Activated CD4-positive, alpha-beta memory T cell treated with anti-CD3 and anti-CD28 coated beads for 36 hours (primary cell): ENCODE data around the gene NOVA2. TPM values are rescaled to one million over a fixed set of nuclear protein-coding genes. Genes with fewer than 3 reads are reported as not detected.

Experiments
- CTCF ChIA-PET: fragments of 350-600 bp; sonication (Branson Sonifier 250); formaldehyde crosslinking; loops from one replicate; lab custom pipeline; 2021; ENCODE audit warnings: antibody characterized with exemption, inconsistent platforms; lab: Charles Lee
- POLR2A ChIA-PET: fragments of 350-600 bp; sonication (Branson Sonifier 250); formaldehyde crosslinking; loops from one replicate; lab custom pipeline; 2021; ENCODE audit warnings: antibody characterized with exemption; lab: Charles Lee
- DNase-seq: peaks from one replicate; pipeline ENCODE4 v3.0.0-alpha.2; 2020
- H3K27ac Mint-ChIP-seq: one replicate; pipeline ENCODE4 v1.8.0; 2021; ENCODE audit warnings: mixed read lengths
- H3K27me3 Mint-ChIP-seq: one replicate; pipeline ENCODE4 v1.8.0; 2021; ENCODE audit warnings: mixed read lengths
- H3K36me3 Mint-ChIP-seq: one replicate; pipeline ENCODE4 v1.8.0; 2021; ENCODE audit warnings: mixed read lengths
- H3K4me1 Mint-ChIP-seq: one replicate; pipeline ENCODE4 v1.8.0; 2021; ENCODE audit warnings: low read depth, mixed read lengths
- H3K4me3 Mint-ChIP-seq: one replicate; pipeline ENCODE4 v1.8.0; 2021; ENCODE audit warnings: mild to moderate bottlenecking, mixed read lengths
- H3K9me3 Mint-ChIP-seq: one replicate; pipeline ENCODE4 v1.8.0; 2021; ENCODE audit warnings: mixed read lengths
- intact Hi-C: fragments of 100-400 bp; cut with micrococcal nuclease; formaldehyde crosslinking; loops from one replicate; pipeline ENCODE4 v1.15.1; 2023
- total RNA-seq, 2 experiments: library from RNA; stranded (reverse); gene quantifications; one replicate each; pipeline ENCODE4 v1.2.3, GENCODE V29; 2021

The NOVA2 gene, protein sequence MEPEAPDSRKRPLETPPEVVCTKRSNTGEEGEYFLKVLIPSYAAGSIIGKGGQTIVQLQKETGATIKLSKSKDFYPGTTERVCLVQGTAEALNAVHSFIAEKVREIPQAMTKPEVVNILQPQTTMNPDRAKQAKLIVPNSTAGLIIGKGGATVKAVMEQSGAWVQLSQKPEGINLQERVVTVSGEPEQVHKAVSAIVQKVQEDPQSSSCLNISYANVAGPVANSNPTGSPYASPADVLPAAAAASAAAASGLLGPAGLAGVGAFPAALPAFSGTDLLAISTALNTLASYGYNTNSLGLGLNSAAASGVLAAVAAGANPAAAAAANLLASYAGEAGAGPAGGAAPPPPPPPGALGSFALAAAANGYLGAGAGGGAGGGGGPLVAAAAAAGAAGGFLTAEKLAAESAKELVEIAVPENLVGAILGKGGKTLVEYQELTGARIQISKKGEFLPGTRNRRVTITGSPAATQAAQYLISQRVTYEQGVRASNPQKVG
- total RNA-seq, result not detected

DNA sequence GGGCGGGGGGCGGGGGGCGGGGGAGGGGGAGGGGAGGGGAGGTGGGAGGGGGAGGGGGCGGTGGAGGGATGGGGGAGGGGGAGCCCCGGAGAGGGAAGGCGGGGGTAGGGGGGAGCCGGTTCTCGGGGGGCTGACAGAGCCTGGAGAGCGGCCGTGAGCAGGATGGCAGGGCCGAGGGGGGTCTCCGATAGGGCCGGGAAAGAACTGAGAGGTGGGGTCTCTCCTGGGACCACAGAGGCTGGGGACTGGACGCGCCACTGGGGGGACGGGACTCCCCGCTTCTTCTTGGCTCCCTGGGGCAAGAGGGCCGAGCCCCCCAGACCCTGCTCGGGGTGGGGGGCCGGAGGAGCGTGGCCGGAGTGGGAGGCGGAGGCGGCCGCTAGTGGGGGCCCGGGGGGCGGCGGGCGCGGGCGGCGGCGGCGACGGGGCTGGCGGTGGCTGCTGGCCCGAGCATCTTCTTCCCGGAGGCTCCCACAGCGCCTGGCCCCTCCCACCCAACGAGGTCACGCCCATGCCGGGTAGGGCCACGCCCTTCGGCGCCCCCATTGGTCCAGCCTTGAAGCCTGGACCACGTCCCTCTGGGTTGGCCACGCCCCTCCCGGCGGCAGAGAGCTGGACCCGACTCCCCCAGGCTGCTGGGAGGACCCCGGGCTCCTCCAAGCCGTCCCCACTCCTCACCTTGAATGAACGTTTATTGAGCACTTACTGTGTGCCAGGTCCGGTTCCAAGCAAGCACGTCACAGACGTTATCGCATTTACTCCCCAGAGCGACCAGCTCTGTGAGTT is at the start of gene NOVA2:
NOVA2 (minus strand) TSS at position 313 of the 786 bp plus-strand sequence. CDS start 514 bp downstream, outside the sequence.
- H3K4me1 Mint-ChIP-seq, result peaks cover 12% of the 10 kb centered on the region
- no peak within 1 kb of the TSS for H3K4me3 Mint-ChIP-seq
- intact Hi-C loops, result no loop called here
- no peak within 1 kb of the TSS for H3K27ac Mint-ChIP-seq
- no peaks in the 10 kb centered on the region for H3K9me3 Mint-ChIP-seq
- H3K27me3 Mint-ChIP-seq, result peaks cover 55% of the 10 kb centered on the region
- POLR2A ChIA-PET, result no interaction called here
- CTCF ChIA-PET, result no interaction called here
- DNase-seq, result peak; percentile 60
- H3K36me3 Mint-ChIP-seq, result no peaks in the 10 kb centered on the region

DNA sequence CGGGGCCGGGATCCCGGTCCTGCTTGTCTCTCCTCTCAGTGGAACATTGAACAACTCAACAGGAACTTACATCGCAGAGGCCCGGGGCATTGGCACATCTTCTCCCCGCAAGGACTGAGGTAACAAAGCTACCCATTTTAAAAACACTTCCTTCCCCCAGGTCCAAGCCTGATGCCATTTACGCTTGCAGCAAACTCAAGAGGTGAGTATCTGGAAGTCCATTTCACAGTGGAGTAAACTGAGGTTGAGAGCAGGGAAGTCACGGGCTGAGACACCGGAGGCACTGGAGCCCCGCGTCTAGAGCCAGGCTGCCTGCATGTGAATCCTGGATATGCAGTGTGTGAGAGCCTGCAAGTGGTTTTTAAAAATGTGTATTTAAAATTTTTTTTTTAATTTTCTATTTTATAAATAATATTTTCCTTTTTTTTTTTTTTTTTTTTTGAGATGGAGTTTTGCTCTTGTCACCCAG is 49.7 kb upstream of the NOVA2 start:
- H3K4me3 Mint-ChIP-seq, result no peak overlapping the region
- H3K27me3 Mint-ChIP-seq, result peaks cover 11% of the 10 kb centered on the region
- H3K9me3 Mint-ChIP-seq, result no peaks in the 10 kb centered on the region
- no peaks in the 10 kb centered on the region for H3K36me3 Mint-ChIP-seq
- intact Hi-C loops, result no loop called here
- H3K27ac Mint-ChIP-seq, result no peak overlapping the region
- DNase-seq, result no peak
- POLR2A ChIA-PET, result no interaction called here
- peaks cover 12% of the 10 kb centered on the region for H3K4me1 Mint-ChIP-seq
- CTCF ChIA-PET, result interaction anchor here (1.3 kb wide), 1 partner anchor 242 kb away, joined by 3 read pairs; no protein-coding TSS in a partner anchor

DNA sequence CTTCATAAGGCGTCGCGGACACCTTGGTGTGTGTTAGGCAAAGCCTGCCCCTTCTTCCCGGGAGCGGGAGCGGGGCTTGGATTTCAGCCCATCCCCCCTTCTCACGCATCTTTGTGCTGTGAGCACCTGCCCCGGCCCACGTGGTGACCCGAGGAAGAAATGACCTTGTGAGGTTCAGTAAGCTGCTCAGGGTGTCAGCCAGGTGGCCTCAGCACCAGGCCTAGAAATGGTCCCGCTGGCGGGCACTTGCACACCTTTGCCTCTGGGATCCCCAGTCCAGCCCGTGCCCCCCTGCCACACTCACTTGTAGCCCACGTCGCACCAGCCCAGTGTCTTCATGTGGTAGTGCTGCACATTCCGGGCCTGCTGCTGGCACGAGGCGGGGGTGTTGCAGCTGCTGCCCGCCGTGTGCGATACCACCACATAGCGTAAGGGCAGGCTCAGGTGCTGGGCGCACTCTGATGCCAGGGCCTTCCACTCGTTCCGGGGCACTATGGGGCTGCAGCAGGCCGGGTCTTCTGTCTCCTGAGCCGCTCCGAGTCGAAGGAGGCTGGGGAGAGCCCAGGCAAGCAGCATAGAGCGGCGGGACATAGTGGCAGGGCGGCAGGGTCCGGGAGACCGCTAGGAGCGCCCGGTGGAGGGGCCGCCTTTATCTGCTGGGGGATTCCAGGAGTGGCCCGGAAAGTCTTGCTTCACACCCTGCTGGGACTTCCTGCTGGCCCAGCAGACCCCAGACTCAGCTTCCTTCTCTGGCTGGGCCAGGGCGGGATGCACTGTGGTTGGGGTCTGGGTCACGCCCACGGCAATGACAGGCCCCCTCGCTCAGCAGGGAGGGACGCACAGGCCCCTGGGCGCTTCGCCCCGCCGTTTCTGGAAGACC is 49.0 kb upstream of the NOVA2 start, which contains the start of gene PGLYRP1:
PGLYRP1 (minus strand) TSS at position 623 of the 880 bp plus-strand sequence; CDS start at position 591, 32 bp downstream.
- ChIA-PET CTCF (no interaction called here), POLR2A (no interaction called here)
- Mint-ChIP-seq H3K4me1 (peaks cover 12% of the 10 kb centered on the region), H3K27me3 (peaks cover 11% of the 10 kb centered on the region), H3K9me3 (no peaks in the 10 kb centered on the region), H3K27ac (no peak within 1 kb of the TSS), H3K36me3 (no peaks in the 10 kb centered on the region), H3K4me3 (no peak within 1 kb of the TSS)
- DNase-seq, result no peak
- intact Hi-C loops, result no loop called here

DNA sequence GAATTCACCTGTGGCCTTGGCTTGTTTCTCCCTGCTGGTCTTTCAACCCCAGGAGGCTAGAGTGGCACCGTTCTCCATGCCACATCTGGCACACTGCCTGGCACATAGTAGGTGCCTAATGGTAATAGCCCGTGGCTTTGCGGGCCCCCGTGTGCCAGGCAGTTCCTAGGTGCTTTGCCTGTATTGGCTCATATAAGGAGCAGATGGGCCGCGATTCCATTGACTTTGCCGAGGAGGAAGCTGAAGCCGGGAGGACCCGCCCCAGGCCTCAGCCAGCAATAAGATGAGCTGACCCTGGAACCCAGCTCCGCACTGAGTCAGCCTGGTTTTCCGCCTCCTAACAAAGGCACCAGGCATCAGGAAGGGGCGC is 48.4 kb upstream of the NOVA2 start:
- peaks cover 11% of the 10 kb centered on the region for H3K27me3 Mint-ChIP-seq
- H3K36me3 Mint-ChIP-seq, result peaks cover under 1% of the 10 kb centered on the region
- H3K4me3 Mint-ChIP-seq, result no peak overlapping the region
- POLR2A ChIA-PET, result no interaction called here
- H3K27ac Mint-ChIP-seq, result no peak overlapping the region
- peaks cover 13% of the 10 kb centered on the region for H3K4me1 Mint-ChIP-seq
- intact Hi-C loops, result no loop called here
- no peaks in the 10 kb centered on the region for H3K9me3 Mint-ChIP-seq
- CTCF ChIA-PET, result no interaction called here
- DNase-seq, result no peak

DNA sequence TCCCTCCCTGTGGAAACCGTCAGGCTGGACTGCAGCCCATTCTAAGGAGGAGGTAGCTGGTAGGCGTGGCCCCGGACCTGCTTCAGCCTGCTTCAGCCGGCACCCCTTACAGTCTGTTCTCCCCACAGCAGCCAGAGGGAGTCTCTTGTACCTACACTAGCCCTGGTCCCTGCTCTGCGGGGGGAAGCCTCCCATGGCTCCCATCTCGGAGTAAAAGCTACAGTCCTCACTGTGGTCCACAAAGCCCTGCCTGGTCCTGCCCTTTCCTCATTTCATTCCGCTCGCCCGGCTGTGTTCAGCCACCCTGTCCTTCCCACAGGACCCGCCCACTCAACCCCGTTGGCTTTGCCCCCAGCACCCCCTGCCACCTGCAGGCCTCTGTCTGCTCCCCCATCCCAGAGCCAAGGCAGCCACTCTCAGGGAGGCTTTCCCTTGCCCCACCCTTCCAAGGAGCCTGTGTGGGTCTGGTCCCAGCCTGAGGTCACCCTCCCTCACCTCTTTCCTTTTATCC is 47.9 kb upstream of the NOVA2 start:
- Mint-ChIP-seq H3K4me3 (no peak overlapping the region), H3K4me1 (peaks cover 14% of the 10 kb centered on the region), H3K27me3 (peaks cover 11% of the 10 kb centered on the region), H3K27ac (no peak overlapping the region), H3K9me3 (no peaks in the 10 kb centered on the region), H3K36me3 (peaks cover 3% of the 10 kb centered on the region)
- no peak for DNase-seq
- ChIA-PET POLR2A (no interaction called here), CTCF (no interaction called here)
- intact Hi-C loops, result no loop called here

DNA sequence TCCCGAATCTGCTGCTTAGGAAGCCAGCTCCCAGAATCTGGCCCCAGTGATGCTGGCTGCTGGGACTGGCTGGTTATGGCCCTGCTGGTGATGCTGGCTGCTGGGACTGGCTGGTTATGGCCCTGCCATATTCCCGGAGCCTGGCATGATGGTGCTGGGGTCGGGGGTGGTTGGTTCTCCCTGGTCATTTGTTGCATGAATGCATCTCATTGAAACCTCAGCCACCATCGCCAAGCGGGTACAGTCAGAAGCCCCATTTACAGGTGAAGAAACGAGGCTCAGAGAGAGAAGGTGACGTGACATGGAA is 47.1 kb upstream of the NOVA2 start:
- H3K27ac Mint-ChIP-seq, result no peak overlapping the region
- DNase-seq, result no peak
- H3K4me1 Mint-ChIP-seq, result peaks cover 11% of the 10 kb centered on the region
- no peak overlapping the region for H3K4me3 Mint-ChIP-seq
- CTCF ChIA-PET, result no interaction called here
- POLR2A ChIA-PET, result no interaction called here
- H3K9me3 Mint-ChIP-seq, result no peaks in the 10 kb centered on the region
- intact Hi-C loops, result no loop called here
- peaks cover 3% of the 10 kb centered on the region for H3K36me3 Mint-ChIP-seq
- peaks cover 11% of the 10 kb centered on the region for H3K27me3 Mint-ChIP-seq

DNA sequence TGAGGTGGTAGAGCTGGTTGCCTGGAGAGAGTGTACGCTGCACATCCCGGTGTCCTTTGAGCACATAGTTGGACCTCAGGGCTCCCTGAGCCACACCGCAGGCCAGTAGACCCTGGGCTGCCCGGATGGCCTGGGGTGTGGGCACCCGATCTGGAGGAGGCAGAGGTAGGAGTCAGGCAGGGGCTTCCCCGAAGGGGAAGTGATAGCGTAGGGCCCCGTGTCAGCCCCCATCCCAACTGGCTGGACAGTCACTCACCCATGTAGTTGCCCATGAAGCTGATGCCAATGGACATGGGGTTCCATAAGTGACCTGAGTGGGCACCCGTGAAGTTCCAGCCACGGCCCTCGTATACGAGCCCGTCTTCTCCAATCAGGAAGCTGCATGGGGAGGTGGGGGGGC is 45.6 kb upstream of the NOVA2 start:
- intact Hi-C loops, result no loop called here
- peaks cover 19% of the 10 kb centered on the region for H3K27me3 Mint-ChIP-seq
- CTCF ChIA-PET, result interaction anchor here (1.0 to 2.4 kb wide), 3 partner anchors 9 to 246 kb away, joined by 4 to 11 read pairs (median 9); no protein-coding TSS in a partner anchor
- POLR2A ChIA-PET, result no interaction called here
- H3K9me3 Mint-ChIP-seq, result no peaks in the 10 kb centered on the region
- peaks cover 6% of the 10 kb centered on the region for H3K36me3 Mint-ChIP-seq
- peaks cover 17% of the 10 kb centered on the region for H3K4me1 Mint-ChIP-seq
- no peak overlapping the region for H3K4me3 Mint-ChIP-seq
- H3K27ac Mint-ChIP-seq, result no peak overlapping the region
- DNase-seq, result no peak

DNA sequence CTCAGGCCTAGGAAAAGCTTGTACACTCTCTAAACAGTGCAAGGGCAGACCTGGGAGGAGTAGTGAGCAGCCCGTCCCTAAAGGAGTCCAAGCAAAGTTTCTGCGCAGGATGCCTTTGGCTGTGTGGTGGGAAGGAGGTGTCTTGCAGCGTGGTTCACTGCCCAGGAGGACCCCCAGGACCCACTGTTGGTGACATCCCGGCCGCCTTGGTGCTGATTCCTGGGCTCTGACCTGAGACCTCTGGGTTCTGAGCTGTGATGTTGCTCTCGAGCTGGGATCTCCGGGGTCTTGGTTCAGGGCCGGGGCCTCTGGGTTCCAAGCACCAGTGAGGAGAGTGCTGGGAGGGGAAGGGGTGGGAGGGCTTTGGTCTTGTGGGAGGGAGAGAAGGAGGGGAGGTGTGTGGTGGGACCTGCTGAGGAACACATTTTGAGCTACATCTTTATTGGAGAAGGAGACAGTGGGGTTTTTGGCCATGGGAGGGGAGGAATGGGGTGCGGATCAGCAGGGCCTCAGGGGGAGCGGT is 45.1 kb upstream of the NOVA2 start:
- POLR2A ChIA-PET, result no interaction called here
- H3K4me1 Mint-ChIP-seq, result peaks cover 17% of the 10 kb centered on the region
- H3K9me3 Mint-ChIP-seq, result no peaks in the 10 kb centered on the region
- peaks cover 16% of the 10 kb centered on the region for H3K27me3 Mint-ChIP-seq
- no peak overlapping the region for H3K4me3 Mint-ChIP-seq
- H3K27ac Mint-ChIP-seq, result no peak overlapping the region
- no peak for DNase-seq
- intact Hi-C loops, result no loop called here
- peaks cover 6% of the 10 kb centered on the region for H3K36me3 Mint-ChIP-seq
- CTCF ChIA-PET, result interaction anchor here (1.0 to 2.4 kb wide), 3 partner anchors 9 to 246 kb away, joined by 3 to 11 read pairs (median 9); no protein-coding TSS in a partner anchor

DNA sequence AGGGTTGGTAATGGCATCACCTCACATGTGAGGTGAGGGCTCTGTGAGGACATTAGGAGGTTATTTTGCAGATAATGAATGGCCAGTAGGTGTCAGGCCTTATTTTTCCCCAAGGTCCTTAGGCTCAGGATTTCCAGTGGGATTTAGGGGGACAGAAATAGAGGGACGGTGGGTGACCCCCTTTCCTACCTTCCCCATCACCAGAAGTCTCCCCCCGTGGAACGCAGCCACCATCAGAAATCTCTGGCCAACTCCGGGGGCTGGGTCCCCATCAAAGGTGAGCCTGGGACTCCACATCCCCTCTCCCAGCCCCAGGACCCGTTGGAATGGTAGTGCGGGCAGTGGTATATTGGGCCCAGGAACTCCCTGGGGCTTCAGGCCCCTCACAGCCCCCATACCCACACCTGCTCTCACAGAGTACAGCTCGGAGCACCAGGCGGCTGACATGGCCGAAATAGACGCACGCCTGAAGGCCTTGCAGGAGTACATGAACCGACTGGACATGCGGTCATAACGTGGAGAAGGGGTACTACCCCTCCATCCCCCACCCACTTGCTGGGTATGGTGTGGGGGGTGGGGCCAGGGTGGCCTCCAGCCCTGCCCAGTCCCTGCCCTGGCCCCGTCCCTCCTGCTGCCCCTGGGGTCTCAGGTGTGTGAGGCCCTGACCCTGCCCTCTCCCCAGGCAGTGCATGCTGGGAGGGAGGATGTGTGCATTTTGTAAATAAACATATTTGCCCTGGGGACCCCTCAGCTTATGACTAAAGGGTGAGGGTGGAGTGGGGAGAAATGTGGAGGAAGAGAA is 44.4 kb upstream of the NOVA2 start:
- no peak overlapping the region for H3K27ac Mint-ChIP-seq
- POLR2A ChIA-PET, result no interaction called here
- intact Hi-C loops, result loop anchor here (2.0 kb wide), 1 partner anchor 155 kb away; the partner anchor contains the start of gene SYMPK

DNA sequence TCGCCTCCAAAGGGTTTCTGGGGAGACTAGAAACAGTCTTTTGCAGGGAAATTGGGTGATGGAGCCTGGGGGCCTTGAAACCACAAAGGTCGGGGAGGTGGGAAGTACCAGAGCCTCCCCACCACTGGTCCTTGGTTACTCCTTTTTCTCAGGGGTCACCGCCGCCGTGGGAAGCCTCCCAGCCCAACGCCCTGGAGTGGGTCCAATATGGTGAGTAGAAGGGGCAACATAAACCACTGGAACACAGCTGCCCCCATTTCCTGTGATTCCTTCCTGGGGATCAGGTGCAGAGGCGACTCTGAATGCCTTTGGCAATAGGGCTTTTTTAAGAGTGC is 43.4 kb upstream of the NOVA2 start:
- ChIA-PET CTCF (interaction anchor here (0.6 to 2.9 kb wide), 14 partner anchors 9 to 251 kb away, joined by 3 to 30 read pairs (median 3); partner anchors contain the start of genes CCDC61, FOXA3 and SIX5), POLR2A (interaction anchor here (1.0 to 1.2 kb wide), 2 partner anchors 114 to 154 kb away, joined by 3 to 4 read pairs; partner anchors contain the start of gene SYMPK)
- DNase-seq, result no peak
- Mint-ChIP-seq H3K4me1 (peaks cover 17% of the 10 kb centered on the region), H3K36me3 (peaks cover 6% of the 10 kb centered on the region), H3K9me3 (no peaks in the 10 kb centered on the region), H3K4me3 (no peak overlapping the region), H3K27me3 (peaks cover 13% of the 10 kb centered on the region), H3K27ac (no peak overlapping the region)
- intact Hi-C loops, result loop anchor here (2.0 kb wide), 1 partner anchor 154 kb away; the partner anchor contains the start of gene SYMPK

More for the DNA sequence above, 44.4 kb upstream of the NOVA2 start:
- peaks cover 6% of the 10 kb centered on the region for H3K36me3 Mint-ChIP-seq
- no peak for DNase-seq
- H3K9me3 Mint-ChIP-seq, result no peaks in the 10 kb centered on the region
- CTCF ChIA-PET, result interaction anchor here (1.0 to 2.9 kb wide), 7 partner anchors 8 to 250 kb away, joined by 3 to 13 read pairs (median 9); partner anchors contain the start of gene CCDC61
- no peak overlapping the region for H3K4me3 Mint-ChIP-seq
- H3K27me3 Mint-ChIP-seq, result peaks cover 13% of the 10 kb centered on the region
- H3K4me1 Mint-ChIP-seq, result peaks cover 17% of the 10 kb centered on the region
